ENCODE data around the gene IMPDH1.

DNA sequence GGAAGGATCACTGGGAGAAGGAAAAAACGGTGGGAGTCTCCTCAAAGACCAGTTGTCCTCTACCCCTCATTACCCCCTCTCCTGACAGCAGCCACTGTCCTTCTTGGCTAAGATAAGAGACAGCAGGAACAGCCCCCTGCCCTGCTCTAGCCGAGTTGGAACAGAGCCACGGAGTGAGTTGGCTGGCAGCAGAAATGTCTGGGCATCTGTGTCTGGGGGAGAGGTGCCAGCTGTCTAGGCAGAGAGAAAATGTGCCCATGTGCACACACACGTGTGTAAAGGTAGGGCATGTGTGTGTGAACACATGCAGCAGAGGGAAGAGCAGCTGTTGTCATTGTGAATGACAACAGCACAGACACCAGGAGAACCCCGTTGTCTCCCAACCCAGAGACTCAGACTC, 36.5 kb upstream of the IMPDH1 start:
- no peak for TF ChIP-seq RAD21 (IDR thresholded peaks at IDR 0.05; ENCODE audit: low read depth)
- TF ChIP-seq EP300 (IDR thresholded peaks at IDR 0.05; ENCODE audit: borderline replicate concordance), result no peak
- TF ChIP-seq NFIC (IDR thresholded peaks at IDR 0.05), result no peak
- no peak for TF ChIP-seq FOXM1 (IDR thresholded peaks at IDR 0.05; ENCODE audit: borderline replicate concordance, low read depth)
- TF ChIP-seq REST (IDR thresholded peaks at IDR 0.05; ENCODE audit: low read depth), result no peak
- TF ChIP-seq CEBPB (IDR thresholded peaks at IDR 0.05), result no peak
- TF ChIP-seq CREB1 (IDR thresholded peaks at IDR 0.05; ENCODE audit: low read depth), result no peak
- no peak for TF ChIP-seq ZBTB7A (IDR thresholded peaks at IDR 0.05; ENCODE audit: low read depth)
- TF ChIP-seq YY1 (IDR thresholded peaks at IDR 0.05; ENCODE audit: low read depth), result no peak
- no peak for TF ChIP-seq TEAD4 (IDR thresholded peaks at IDR 0.05)
- no peak for TF ChIP-seq EGR1 (IDR thresholded peaks at IDR 0.05)
- TF ChIP-seq, protein P1, sequence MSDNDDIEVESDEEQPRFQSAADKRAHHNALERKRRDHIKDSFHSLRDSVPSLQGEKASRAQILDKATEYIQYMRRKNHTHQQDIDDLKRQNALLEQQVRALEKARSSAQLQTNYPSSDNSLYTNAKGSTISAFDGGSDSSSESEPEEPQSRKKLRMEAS (IDR thresholded peaks at IDR 0.05), result no peak

All from Ishikawa (cell line).